OCI-LY7 (cell line): ENCODE measurements around the gene STK16. TPM values are rescaled to one million over a fixed set of nuclear protein-coding genes. Genes with fewer than 3 reads are reported as not detected.
"Not testable (repeated sequence)": the region's sequence is repeated elsewhere in the genome, so short reads cannot be mapped to it uniquely, and the experiment has no call there.

Experiments used
- BruUV-seq: library from RNA; stranded (reverse); fragments of 400-500 nt; replicated peaks from 2 replicates; lab custom pipeline; 2021; lab: Mats Ljungman, UMichigan
- CTCF ChIA-PET: fragments of 300-600 bp; sonication (Branson Sonifier 250); formaldehyde crosslinking; loops from one replicate; lab custom pipeline; 2022; ENCODE audit warnings: antibody characterized with exemption; ENCODE audit not compliant: unreplicated experiment; lab: Charles Lee
- POLR2A ChIA-PET: fragments of 300-600 bp; sonication (Branson Sonifier 250); formaldehyde crosslinking; loops from one replicate; lab custom pipeline; 2022; ENCODE audit warnings: antibody characterized with exemption; lab: Charles Lee
- DNase-seq: peaks from one replicate; pipeline ENCODE4 v3.0.0-alpha.2; 2015; ENCODE audit warnings: low spot score
- H2AFZ ChIP-seq: fragments of 200-600 bp; sonication (generic), shearing (Covaris generic); 2 replicates; pipeline ENCODE4 v1.6.1; 2014; ENCODE audit warnings: mild to moderate bottlenecking, antibody characterized with exemption, low read length, moderate library complexity
- H3K27ac ChIP-seq: fragments of 200-600 bp; sonication (generic); 2 replicates; pipeline ENCODE4 v1.5.1; 2014; ENCODE audit warnings: mixed run types, low read depth, mild to moderate bottlenecking, moderate library complexity, low read length, inconsistent platforms; ENCODE audit not compliant: poor library complexity, severe bottlenecking
- H3K36me3 ChIP-seq: fragments of 200-600 bp; sonication (generic); 2 replicates; pipeline ENCODE4 v1.6.1; 2014; ENCODE audit warnings: mild to moderate bottlenecking, antibody characterized with exemption, low read length, moderate library complexity, mixed read lengths; ENCODE audit not compliant: insufficient read depth
- H3K4me1 ChIP-seq: fragments of 200-600 bp; sonication (generic); 2 replicates; pipeline ENCODE4 v1.5.1; 2014; ENCODE audit warnings: mild to moderate bottlenecking, low read length; ENCODE audit not compliant: insufficient read depth, poor library complexity, severe bottlenecking
- H3K4me2 ChIP-seq: fragments of 200-600 bp; sonication (generic); 2 replicates; pipeline ENCODE4 v1.6.1; 2014; ENCODE audit warnings: mild to moderate bottlenecking, low read length
- H3K4me3 ChIP-seq: fragments of 200-600 bp; sonication (generic); 2 replicates; pipeline ENCODE4 v1.5.1; 2014; ENCODE audit warnings: mild to moderate bottlenecking, low read depth, low read length; ENCODE audit not compliant: poor library complexity, severe bottlenecking
- H3K79me2 ChIP-seq: fragments of 200-600 bp; sonication (generic); 2 replicates; pipeline ENCODE4 v1.6.1; 2016; ENCODE audit warnings: low read depth, mild to moderate bottlenecking, low read length, moderate library complexity, mixed read lengths; ENCODE audit not compliant: insufficient read depth
- H3K9me2 ChIP-seq: fragments of 200-600 bp; sonication (generic); 2 replicates; pipeline ENCODE4 v1.6.1; 2016; ENCODE audit warnings: mild to moderate bottlenecking, low read length, mixed read lengths; ENCODE audit not compliant: insufficient read depth
- H3K9me3 ChIP-seq: fragments of 200-600 bp; sonication (generic); 2 replicates; pipeline ENCODE4 v1.6.1; 2014; ENCODE audit warnings: mild to moderate bottlenecking, mixed run types, low read length, mixed read lengths
- H4K20me1 ChIP-seq: fragments of 200-600 bp; sonication (generic); 2 replicates; pipeline ENCODE4 v1.6.1; 2014; ENCODE audit warnings: mild to moderate bottlenecking, antibody characterized with exemption, low read length, moderate library complexity, mixed read lengths; ENCODE audit not compliant: insufficient read depth
- EZH2phosphoT487 ChIP-seq: fragments of 200-600 bp; sonication (generic); IDR thresholded peaks from 2 replicates; pipeline ENCODE4 v1.6.1; 2018; ENCODE audit warnings: low read depth, borderline replicate concordance, mild to moderate bottlenecking, mixed run types, antibody characterized with exemption, low read length, moderate library complexity, mixed read lengths
- intact Hi-C: fragments of 100-400 bp; cut with micrococcal nuclease; formaldehyde crosslinking; loops from one replicate; pipeline ENCODE4 v1.10.0; 2022; ENCODE audit not compliant: unreplicated experiment
- total RNA-seq, 2 experiments: library from RNA; depleted of rRNA in 1 of 2; stranded (reverse); fragments of >200 nt in 1 of 2; shearing (Covaris generic) in 1 of 2; gene quantifications; 2 replicates each; pipeline ENCODE4 v1.2.3, GENCODE V29; 2014 to 2022
- TF ChIP-seq, protein P1 (sequence below): fragments of 200-600 bp; sonication (generic); conservative IDR thresholded peaks from 2 replicates; pipeline ENCODE4 v1.5.1; 2014; ENCODE audit warnings: mild to moderate bottlenecking, antibody characterized with exemption, low read length, moderate library complexity, mixed read lengths

Gene STK16
- total RNA-seq, 2 experiments from 2014 or later, result 23.4 to 39.5 TPM

DNA sequence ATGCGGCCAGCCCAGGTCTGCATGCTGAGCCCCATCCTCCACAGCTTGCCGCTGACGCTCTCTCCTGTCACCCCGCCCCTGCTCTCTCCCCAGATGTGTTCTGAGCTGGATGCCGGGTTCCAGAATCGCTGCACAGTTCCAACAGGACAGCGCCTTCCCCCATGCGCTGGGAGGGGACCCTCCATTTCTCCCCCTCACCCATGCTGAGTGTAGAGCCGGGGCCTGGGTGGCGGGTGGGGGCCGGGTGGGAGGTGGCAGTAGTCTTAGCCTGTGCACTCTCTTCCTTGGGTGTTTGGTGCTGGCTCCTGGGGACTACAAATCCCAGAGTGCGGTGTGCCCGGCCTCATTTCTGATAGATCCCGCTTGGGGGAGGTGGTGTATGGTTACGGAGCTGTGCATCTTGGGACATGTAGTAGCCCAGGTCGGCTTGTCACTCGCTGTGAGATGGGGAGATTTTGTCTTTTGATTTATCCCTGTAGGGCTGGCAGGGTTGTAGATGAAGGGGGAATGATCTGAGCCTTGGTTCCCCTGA, 40.7 kb downstream of the STK16 start:
- H3K4me3 ChIP-seq, result no peak overlapping the region
- H2AFZ ChIP-seq, result no peak overlapping the region
- H4K20me1 ChIP-seq, result no peaks in the 10 kb centered on the region
- peaks cover 47% of the 10 kb centered on the region for H3K36me3 ChIP-seq
- peaks cover under 1% of the 10 kb centered on the region; the same call in 1 of the 2 replicates for H3K79me2 ChIP-seq
- CTCF ChIA-PET, result no interaction called here
- intact Hi-C loops, result no loop called here
- no peak overlapping the region for H3K4me2 ChIP-seq
- TF ChIP-seq, protein P1, sequence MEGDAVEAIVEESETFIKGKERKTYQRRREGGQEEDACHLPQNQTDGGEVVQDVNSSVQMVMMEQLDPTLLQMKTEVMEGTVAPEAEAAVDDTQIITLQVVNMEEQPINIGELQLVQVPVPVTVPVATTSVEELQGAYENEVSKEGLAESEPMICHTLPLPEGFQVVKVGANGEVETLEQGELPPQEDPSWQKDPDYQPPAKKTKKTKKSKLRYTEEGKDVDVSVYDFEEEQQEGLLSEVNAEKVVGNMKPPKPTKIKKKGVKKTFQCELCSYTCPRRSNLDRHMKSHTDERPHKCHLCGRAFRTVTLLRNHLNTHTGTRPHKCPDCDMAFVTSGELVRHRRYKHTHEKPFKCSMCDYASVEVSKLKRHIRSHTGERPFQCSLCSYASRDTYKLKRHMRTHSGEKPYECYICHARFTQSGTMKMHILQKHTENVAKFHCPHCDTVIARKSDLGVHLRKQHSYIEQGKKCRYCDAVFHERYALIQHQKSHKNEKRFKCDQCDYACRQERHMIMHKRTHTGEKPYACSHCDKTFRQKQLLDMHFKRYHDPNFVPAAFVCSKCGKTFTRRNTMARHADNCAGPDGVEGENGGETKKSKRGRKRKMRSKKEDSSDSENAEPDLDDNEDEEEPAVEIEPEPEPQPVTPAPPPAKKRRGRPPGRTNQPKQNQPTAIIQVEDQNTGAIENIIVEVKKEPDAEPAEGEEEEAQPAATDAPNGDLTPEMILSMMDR, result no peak
- TF ChIP-seq EZH2phosphoT487, result no peak
- peaks cover 5% of the 10 kb centered on the region for H3K4me1 ChIP-seq
- POLR2A ChIA-PET, result interaction anchor here (0.6 to 2.2 kb wide), 2 partner anchors 9 to 33 kb away, joined by 5 to 7 read pairs; no protein-coding TSS in a partner anchor
- no peak for DNase-seq
- no peak overlapping the region for H3K27ac ChIP-seq
- H3K9me2 ChIP-seq, result no peaks in the 10 kb centered on the region
- no peaks in the 10 kb centered on the region for H3K9me3 ChIP-seq
- BruUV-seq, result no TSS peak

GRCh38 chr2:219286436-219287115, 41.3 kb downstream of the STK16 start:
- H3K4me1 ChIP-seq, result no peaks in the 10 kb centered on the region
- TF ChIP-seq, protein P1, result 0 out of 2 replicates have a peak, but pooled peaks have one; percentile 29
- TF ChIP-seq EZH2phosphoT487, result no peak
- no peak overlapping the region for H2AFZ ChIP-seq
- H3K4me3 ChIP-seq, result no peak overlapping the region
- POLR2A ChIA-PET, result no interaction called here
- TSS peak; percentile 91 for BruUV-seq
- H3K4me2 ChIP-seq, result no peak overlapping the region
- CTCF ChIA-PET, result no interaction called here
- no peaks in the 10 kb centered on the region for H4K20me1 ChIP-seq
- H3K9me3 ChIP-seq, result no peaks in the 10 kb centered on the region
- H3K27ac ChIP-seq, result no peak overlapping the region
- no peaks in the 10 kb centered on the region for H3K9me2 ChIP-seq
- intact Hi-C loops, result no loop called here
- H3K36me3 ChIP-seq, result peaks cover 41% of the 10 kb centered on the region
- DNase-seq, result peak; percentile 19
- H3K79me2 ChIP-seq, result no peaks in the 10 kb centered on the region

- CTCF ChIA-PET, H3K27ac ChIP-seq, POLR2A ChIA-PET, H3K4me2 ChIP-seq, H3K9me2 ChIP-seq, H3K79me2 ChIP-seq, H3K4me1 ChIP-seq, H2AFZ ChIP-seq, DNase-seq, H3K9me3 ChIP-seq, BruUV-seq, H4K20me1 ChIP-seq, H3K4me3 ChIP-seq, intact Hi-C loops: not testable (repeated sequence)
- H3K36me3 ChIP-seq, result peaks cover 36% of the 10 kb centered on the region
Measured at GRCh38 chr2:219287116-219287440, 41.8 kb downstream of the STK16 start.
